GM18519 (cell line): ENCODE results near the gene ZNF774.
"Not testable (repeated sequence)": the region's sequence is repeated elsewhere in the genome, so short reads cannot be mapped to it uniquely, and the experiment has no call there.

Source experiments
- ATAC-seq: cut with Tn5 transposase; IDR thresholded peaks from one replicate; pipeline ENCODE4 v1.9.1; 2021; ENCODE audit warnings: mild to moderate bottlenecking, moderate library complexity; ENCODE audit not compliant: unreplicated experiment, low FRiP score

Gene ZNF774

GRCh38 chr15:90344662-90345061, 7.4 kb upstream of the ZNF774 start:
- ATAC-seq: no peak

- ATAC-seq: no peak
These were observed 6.2 kb upstream of the ZNF774 start for GRCh38 chr15:90345857-90346256.

- not testable (repeated sequence) for ATAC-seq
These were observed 4.5 kb upstream of the ZNF774 start for GRCh38 chr15:90347431-90348065.

- ATAC-seq: no peak
These were observed 3.6 kb upstream of the ZNF774 start for GRCh38 chr15:90348456-90348855.

- ATAC-seq: no peak
These were observed 3.0 kb upstream of the ZNF774 start for GRCh38 chr15:90349072-90349471.

- no peak for ATAC-seq
These were observed 2.3 kb upstream of the ZNF774 start for GRCh38 chr15:90349821-90350220.

GRCh38 chr15:90351479-90352106, 491 bp upstream of the ZNF774 start:
- no peak for ATAC-seq

GRCh38 chr15:90354986-90355385, 2.9 kb downstream of the ZNF774 start:
- no peak for ATAC-seq

GRCh38 chr15:90358124-90359033, 6.3 kb downstream of the ZNF774 start:
- ATAC-seq: no peak

GRCh38 chr15:90360746-90361145, 8.7 kb downstream of the ZNF774 start:
- ATAC-seq: no peak

- no peak for ATAC-seq
These were observed 10.8 kb downstream of the ZNF774 start for GRCh38 chr15:90362936-90363212.

- no peak for ATAC-seq
These were observed 12.2 kb downstream of the ZNF774 start for GRCh38 chr15:90364251-90364650.

- ATAC-seq: no peak
These were observed 13.5 kb downstream of the ZNF774 start for GRCh38 chr15:90365414-90366055.

- ATAC-seq: no peak
These were observed 15.5 kb downstream of the ZNF774 start for GRCh38 chr15:90367576-90367975.

- ATAC-seq: no peak
These were observed 23.0 kb downstream of the ZNF774 start for GRCh38 chr15:90375071-90375470.

GRCh38 chr15:90376789-90377188, 24.7 kb downstream of the ZNF774 start:
- no peak for ATAC-seq

- ATAC-seq: no peak
These were observed 27.2 kb downstream of the ZNF774 start for GRCh38 chr15:90379263-90379662.

- no peak for ATAC-seq
These were observed 29.4 kb downstream of the ZNF774 start for GRCh38 chr15:90381515-90381914.

GRCh38 chr15:90382320-90382719, 30.2 kb downstream of the ZNF774 start:
- ATAC-seq: no peak

- ATAC-seq: no peak
These were observed 34.1 kb downstream of the ZNF774 start for GRCh38 chr15:90386221-90386620.
